ENCODE data around the gene GPRC5C.

DNA sequence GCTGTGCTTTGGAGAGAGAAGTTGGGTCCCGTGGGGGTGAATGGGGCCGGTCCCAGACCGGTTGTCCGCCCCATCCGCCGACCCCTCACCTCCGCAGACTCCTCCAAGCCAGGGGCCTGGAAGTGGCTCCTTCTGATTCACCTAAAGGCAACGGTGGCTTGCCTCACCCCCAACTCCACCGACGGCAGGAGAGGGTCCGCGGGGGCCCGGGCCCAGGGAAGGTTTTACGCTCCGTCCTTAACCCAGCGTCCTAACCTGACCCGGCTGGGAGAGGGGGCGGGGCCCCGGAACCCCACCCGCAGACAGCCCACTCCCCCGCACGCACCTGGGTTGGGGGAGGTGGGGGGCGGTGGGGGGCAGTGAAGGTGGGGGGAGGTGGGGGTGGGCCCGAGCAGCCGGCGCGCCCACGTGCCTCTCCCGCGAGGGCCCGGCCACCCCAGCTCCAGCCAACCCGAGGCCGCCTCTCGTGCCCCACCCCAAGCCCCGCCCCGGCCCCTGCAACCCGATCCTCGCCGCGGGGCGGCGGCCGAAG lies 21.8 kb downstream of the GPRC5C start:
- TF ChIP-seq CTCF (IDR thresholded peaks at IDR 0.05) (no peak), EZH2 (IDR thresholded peaks at IDR 0.05; ENCODE audit: borderline replicate concordance, insufficient read depth, low read depth, low read length, poor library complexity, severe bottlenecking) (no peak)

Measured in B cell (primary cell).